DND-41 (cell line): ENCODE data around the gene FEN1.

Experiments used
- ATAC-seq: fragments of 200-7000 bp; cut with Tn5 transposase; 3 replicates; pipeline ENCODE4 v1.9.1; 2021; ENCODE audit warnings: low read depth; ENCODE audit not compliant: insufficient read depth
- DNase-seq: peaks from one replicate; pipeline ENCODE4 v3.0.0-alpha.2; 2020
- H2AFZ ChIP-seq: 2 replicates; pipeline ENCODE4 v1.6.0; 2012; ENCODE audit warnings: low read depth, low read length
- H3K27ac ChIP-seq: 2 replicates; pipeline ENCODE4 v1.5.1; 2012; ENCODE audit warnings: low read length, inconsistent platforms
- H3K27me3 ChIP-seq: fragments of 200-600 bp; sonication (generic); 2 replicates; pipeline ENCODE4 v1.6.0; 2012; ENCODE audit warnings: low read length, mild to moderate bottlenecking, inconsistent platforms; ENCODE audit not compliant: insufficient read depth, poor library complexity
- H3K36me3 ChIP-seq: 2 replicates; pipeline ENCODE4 v1.5.1; 2012; ENCODE audit warnings: low read length, inconsistent platforms; ENCODE audit not compliant: insufficient read depth
- H3K4me1 ChIP-seq: 2 replicates; pipeline ENCODE4 v1.5.1; 2012; ENCODE audit warnings: mild to moderate bottlenecking, low read length; ENCODE audit not compliant: insufficient read depth
- H3K4me2 ChIP-seq: 2 replicates; pipeline ENCODE4 v1.6.0; 2012; ENCODE audit warnings: mild to moderate bottlenecking, moderate library complexity, low read length, inconsistent platforms; ENCODE audit not compliant: insufficient read depth
- H3K4me3 ChIP-seq, 2 experiments: fragments of 200-600 bp in 1 of 2; shearing (Covaris generic) in 1 of 2; 2 replicates each; pipeline ENCODE4 v1.5.1; 2012 to 2016; ENCODE audit warnings: inconsistent platforms in 2 of 2, low read length in 2 of 2, mild to moderate bottlenecking in 2 of 2, low read depth in 1 of 2, moderate library complexity in 1 of 2
- H3K79me2 ChIP-seq: 2 replicates; pipeline ENCODE4 v1.6.0; 2012; ENCODE audit warnings: low read length, inconsistent platforms; ENCODE audit not compliant: insufficient read depth
- H3K9ac ChIP-seq: 2 replicates; pipeline ENCODE4 v1.6.0; 2012; ENCODE audit warnings: low read depth, mild to moderate bottlenecking, inconsistent platforms, low read length, moderate library complexity
- H3K9me3 ChIP-seq: 2 replicates; pipeline ENCODE4 v1.5.1; 2012; ENCODE audit warnings: low read length, moderate library complexity, mild to moderate bottlenecking, inconsistent platforms; ENCODE audit not compliant: insufficient read depth, severe bottlenecking
- H4K20me1 ChIP-seq: 2 replicates; pipeline ENCODE4 v1.6.0; 2012; ENCODE audit warnings: low read length; ENCODE audit not compliant: insufficient read depth
- EZH2 ChIP-seq: IDR thresholded peaks from 3 replicates; pipeline ENCODE4 v1.6.1; 2012; ENCODE audit warnings: borderline replicate concordance, low read depth, mild to moderate bottlenecking, moderate library complexity, low read length, inconsistent platforms; ENCODE audit not compliant: severe bottlenecking
- TF ChIP-seq, protein P1 (sequence below): IDR thresholded peaks from 2 replicates; pipeline ENCODE4 v1.5.1; 2012; ENCODE audit warnings: borderline replicate concordance, low read length, moderate library complexity, mild to moderate bottlenecking; ENCODE audit not compliant: poor library complexity, severe bottlenecking; ENCODE audit errors: extremely low read depth

Gene FEN1

GRCh38 chr11:61765550-61766253 is 27.0 kb upstream of the FEN1 start:
- DNase-seq = no peak
- Histone ChIP-seq H3K9me3 (no peaks in the 10 kb centered on the region), H2AFZ (no peak overlapping the region), H3K9ac (no peak overlapping the region), H4K20me1 (no peaks in the 10 kb centered on the region), H3K4me2 (no peak overlapping the region), H3K79me2 (no peaks in the 10 kb centered on the region), H3K4me1 (no peaks in the 10 kb centered on the region), H3K27me3 (no peaks in the 10 kb centered on the region), H3K27ac (no peak overlapping the region), H3K4me3 (no peak overlapping the region), H3K36me3 (no peaks in the 10 kb centered on the region)
- no peak for ATAC-seq
- TF ChIP-seq, protein P1, sequence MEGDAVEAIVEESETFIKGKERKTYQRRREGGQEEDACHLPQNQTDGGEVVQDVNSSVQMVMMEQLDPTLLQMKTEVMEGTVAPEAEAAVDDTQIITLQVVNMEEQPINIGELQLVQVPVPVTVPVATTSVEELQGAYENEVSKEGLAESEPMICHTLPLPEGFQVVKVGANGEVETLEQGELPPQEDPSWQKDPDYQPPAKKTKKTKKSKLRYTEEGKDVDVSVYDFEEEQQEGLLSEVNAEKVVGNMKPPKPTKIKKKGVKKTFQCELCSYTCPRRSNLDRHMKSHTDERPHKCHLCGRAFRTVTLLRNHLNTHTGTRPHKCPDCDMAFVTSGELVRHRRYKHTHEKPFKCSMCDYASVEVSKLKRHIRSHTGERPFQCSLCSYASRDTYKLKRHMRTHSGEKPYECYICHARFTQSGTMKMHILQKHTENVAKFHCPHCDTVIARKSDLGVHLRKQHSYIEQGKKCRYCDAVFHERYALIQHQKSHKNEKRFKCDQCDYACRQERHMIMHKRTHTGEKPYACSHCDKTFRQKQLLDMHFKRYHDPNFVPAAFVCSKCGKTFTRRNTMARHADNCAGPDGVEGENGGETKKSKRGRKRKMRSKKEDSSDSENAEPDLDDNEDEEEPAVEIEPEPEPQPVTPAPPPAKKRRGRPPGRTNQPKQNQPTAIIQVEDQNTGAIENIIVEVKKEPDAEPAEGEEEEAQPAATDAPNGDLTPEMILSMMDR = no peak
- TF ChIP-seq EZH2 = no peak

DNA sequence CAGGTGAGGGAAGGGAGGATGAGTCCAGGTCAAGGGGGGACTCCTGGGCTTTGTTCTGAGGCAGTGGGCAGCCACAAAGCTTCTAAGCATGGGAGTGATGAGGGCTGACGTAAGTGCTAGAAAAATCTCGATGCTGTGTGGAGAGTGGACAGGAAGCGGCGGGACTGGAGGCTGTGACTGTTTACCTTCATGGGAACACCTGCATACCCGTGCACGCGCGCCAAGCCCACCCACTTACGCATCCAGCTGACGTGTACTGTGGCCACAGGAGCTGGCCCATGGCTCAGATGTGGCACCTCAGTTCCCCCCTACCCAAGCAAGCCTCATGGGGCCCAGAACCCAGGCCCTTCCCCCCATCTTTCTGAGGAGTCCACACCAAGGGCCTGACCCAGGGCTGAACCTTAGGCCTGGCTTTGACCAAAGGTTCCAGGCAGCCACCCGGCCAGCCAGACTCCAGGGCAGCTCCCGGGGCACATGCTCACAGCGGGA is 26.3 kb upstream of the FEN1 start:
- no peak overlapping the region for H3K9ac ChIP-seq
- no peak for DNase-seq
- no peaks in the 10 kb centered on the region for H3K9me3 ChIP-seq
- no peak overlapping the region for H3K4me3 ChIP-seq
- no peak for TF ChIP-seq EZH2
- TF ChIP-seq, protein P1 = no peak
- no peaks in the 10 kb centered on the region for H3K36me3 ChIP-seq
- no peak for ATAC-seq
- H3K27me3 ChIP-seq = no peaks in the 10 kb centered on the region
- H3K4me1 ChIP-seq = no peaks in the 10 kb centered on the region
- no peak overlapping the region for H3K27ac ChIP-seq
- H4K20me1 ChIP-seq = no peaks in the 10 kb centered on the region
- no peak overlapping the region for H3K4me2 ChIP-seq
- H3K79me2 ChIP-seq = no peaks in the 10 kb centered on the region
- H2AFZ ChIP-seq = no peak overlapping the region

DNA sequence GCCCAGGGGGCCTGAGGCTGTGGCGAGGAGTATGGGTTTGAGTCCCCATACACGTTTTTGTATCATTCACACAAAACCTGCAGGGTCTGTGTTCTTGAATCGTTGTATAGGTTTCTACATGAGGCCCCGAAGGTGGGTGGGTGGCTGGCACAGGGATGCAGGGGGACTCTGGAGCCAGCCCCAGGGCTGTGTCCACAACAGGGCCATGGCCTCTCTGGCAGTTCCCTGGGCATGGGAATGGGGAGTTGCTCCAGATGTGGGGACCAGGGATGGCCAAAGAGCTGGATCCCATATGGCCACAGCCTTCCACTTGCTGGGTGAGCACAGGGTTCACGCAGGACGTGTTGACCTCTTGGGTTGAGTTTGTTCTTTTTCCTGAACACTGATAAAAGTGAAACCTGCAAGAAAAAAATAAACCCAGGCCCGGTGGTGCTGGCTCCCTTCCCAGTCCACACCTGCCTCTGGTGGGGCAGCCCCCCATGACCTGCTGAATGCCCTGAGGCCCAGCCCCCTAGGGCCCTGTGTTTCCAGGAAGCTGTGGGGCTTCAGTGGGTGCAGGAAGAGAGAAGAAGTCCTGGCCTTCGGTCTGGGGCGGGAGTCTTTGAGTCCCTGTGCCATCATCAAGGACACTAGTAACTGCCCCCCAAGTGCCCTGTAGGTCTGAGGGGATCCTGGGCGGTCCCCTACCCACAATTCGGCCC is 24.2 kb upstream of the FEN1 start:
- DNase-seq (no peak), ATAC-seq (no peak)
- no peak overlapping the region for H3K9ac ChIP-seq
- no peak overlapping the region for H3K4me3 ChIP-seq
- no peaks in the 10 kb centered on the region for H4K20me1 ChIP-seq
- H3K4me1 ChIP-seq = no peaks in the 10 kb centered on the region
- no peaks in the 10 kb centered on the region for H3K27me3 ChIP-seq
- no peak overlapping the region for H2AFZ ChIP-seq
- TF ChIP-seq, protein P1 = no peak
- TF ChIP-seq EZH2 = no peak
- no peaks in the 10 kb centered on the region for H3K79me2 ChIP-seq
- H3K9me3 ChIP-seq = no peaks in the 10 kb centered on the region
- H3K36me3 ChIP-seq = no peaks in the 10 kb centered on the region
- H3K4me2 ChIP-seq = no peak overlapping the region
- H3K27ac ChIP-seq = no peak overlapping the region
